Measurements from ENCODE around the gene PEMT.

DNA sequence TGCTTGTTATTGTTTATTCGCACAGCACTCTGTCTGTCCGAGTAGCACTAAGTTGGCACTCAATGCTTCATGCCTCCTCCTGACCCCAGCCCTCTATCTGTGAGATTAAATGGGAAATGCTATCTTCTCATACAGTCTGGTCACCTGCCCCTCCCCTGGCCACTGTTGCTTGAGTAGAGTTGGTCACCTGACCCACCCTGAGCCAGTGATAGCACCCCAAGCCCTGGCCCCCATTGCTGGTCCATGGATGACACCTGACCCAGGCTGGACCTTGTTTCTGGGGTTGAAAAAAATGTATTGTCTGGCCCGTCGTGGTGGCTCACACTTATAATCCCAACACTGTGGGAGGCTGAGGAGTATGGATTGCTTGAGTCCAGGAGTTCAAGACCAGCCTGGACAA, 8.5 kb upstream of the PEMT start:
- no peak for TF ChIP-seq ATF1 (CRISPR knock-in tag; IDR thresholded peaks at IDR 0.05)
- TF ChIP-seq TEAD1 (CRISPR knock-in tag; IDR thresholded peaks at IDR 0.05): no peak
- TF ChIP-seq, protein P1, sequence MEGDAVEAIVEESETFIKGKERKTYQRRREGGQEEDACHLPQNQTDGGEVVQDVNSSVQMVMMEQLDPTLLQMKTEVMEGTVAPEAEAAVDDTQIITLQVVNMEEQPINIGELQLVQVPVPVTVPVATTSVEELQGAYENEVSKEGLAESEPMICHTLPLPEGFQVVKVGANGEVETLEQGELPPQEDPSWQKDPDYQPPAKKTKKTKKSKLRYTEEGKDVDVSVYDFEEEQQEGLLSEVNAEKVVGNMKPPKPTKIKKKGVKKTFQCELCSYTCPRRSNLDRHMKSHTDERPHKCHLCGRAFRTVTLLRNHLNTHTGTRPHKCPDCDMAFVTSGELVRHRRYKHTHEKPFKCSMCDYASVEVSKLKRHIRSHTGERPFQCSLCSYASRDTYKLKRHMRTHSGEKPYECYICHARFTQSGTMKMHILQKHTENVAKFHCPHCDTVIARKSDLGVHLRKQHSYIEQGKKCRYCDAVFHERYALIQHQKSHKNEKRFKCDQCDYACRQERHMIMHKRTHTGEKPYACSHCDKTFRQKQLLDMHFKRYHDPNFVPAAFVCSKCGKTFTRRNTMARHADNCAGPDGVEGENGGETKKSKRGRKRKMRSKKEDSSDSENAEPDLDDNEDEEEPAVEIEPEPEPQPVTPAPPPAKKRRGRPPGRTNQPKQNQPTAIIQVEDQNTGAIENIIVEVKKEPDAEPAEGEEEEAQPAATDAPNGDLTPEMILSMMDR (IDR thresholded peaks at IDR 0.05): no peak

Measured in WTC11 (cell line).